H1 (cell line): ENCODE measurements around the gene SMIM33. TPM values are rescaled to one million over a fixed set of nuclear protein-coding genes. Genes with fewer than 3 reads are reported as not detected.

Experiments used
- CTCF ChIA-PET: fragments of 300-600 bp; sonication (Branson Sonifier 250); formaldehyde crosslinking; loops from one replicate; lab custom pipeline; 2021; ENCODE audit not compliant: partially characterized antibody; lab: Charles Lee
- POLR2A ChIA-PET: fragments of 300-600 bp; sonication (Branson Sonifier 250); formaldehyde crosslinking; loops from one replicate; lab custom pipeline; 2021; ENCODE audit warnings: inconsistent platforms; ENCODE audit not compliant: partially characterized antibody; lab: Charles Lee
- DNase-seq, 2 experiments: peaks; one replicate each; pipeline versions ENCODE4 v3.0.0 to v3.0.0-alpha.2; 2010 to 2022; ENCODE audit warnings: low spot score in 2 of 2, low read depth in 1 of 2, mixed read lengths in 1 of 2
- FAIRE-seq: peaks from 2 replicates; lab custom pipeline; 2011; peaks lifted over from hg19 to GRCh38; lab: Jason Lieb, UNC
- H2AFZ ChIP-seq: 2 replicates; pipeline ENCODE4 v1.8.1; 2012; ENCODE audit warnings: low read length, inconsistent platforms
- H2AK5ac ChIP-seq: 2 replicates; pipeline ENCODE4 v1.6.1; 2013; ENCODE audit warnings: low read depth, low read length
- H2BK120ac ChIP-seq: replicated peaks from 2 replicates; pipeline ENCODE3; 2013; ENCODE audit warnings: low read depth, low read length, inconsistent platforms
- H2BK12ac ChIP-seq: 2 replicates; pipeline ENCODE4 v1.6.1; 2013; ENCODE audit warnings: low read depth, low read length
- H2BK15ac ChIP-seq: 2 replicates; pipeline ENCODE4 v1.6.1; 2013; ENCODE audit warnings: low read length
- H2BK20ac ChIP-seq: 2 replicates; pipeline ENCODE4 v1.6.1; 2013; ENCODE audit warnings: low read length
- H2BK5ac ChIP-seq: 2 replicates; pipeline ENCODE4 v1.6.1; 2013; ENCODE audit warnings: low read depth, low read length
- H3K14ac ChIP-seq: 2 replicates; pipeline ENCODE4 v1.6.1; 2013; ENCODE audit warnings: inconsistent platforms; ENCODE audit not compliant: insufficient read length
- H3K18ac ChIP-seq: 2 replicates; pipeline ENCODE4 v1.6.1; 2013; ENCODE audit warnings: low read length; ENCODE audit errors: extremely low read depth
- H3K23ac ChIP-seq: 2 replicates; pipeline ENCODE4 v1.6.1; 2013; ENCODE audit warnings: inconsistent platforms; ENCODE audit not compliant: insufficient read length
- H3K23me2 ChIP-seq: 2 replicates; pipeline ENCODE4 v1.6.1; 2013; ENCODE audit warnings: low read depth, low read length
- H3K27ac ChIP-seq: 2 replicates; pipeline ENCODE4 v1.6.1; 2011; ENCODE audit warnings: low read depth, low read length, inconsistent platforms
- H3K27me3 ChIP-seq, 4 experiments: replicated peaks in 1 of 4; 1 replicate in 1 of 4; 2 replicates in 3 of 4; pipeline versions ENCODE4 v1.6.1 to v1.8.1; 2011 to 2013; ENCODE audit warnings: low read length in 3 of 4, mild to moderate bottlenecking in 3 of 4, inconsistent platforms in 2 of 4, mixed read lengths in 2 of 4, moderate library complexity in 1 of 4; ENCODE audit not compliant: control insufficient read depth in 3 of 4, insufficient read depth in 3 of 4; ENCODE audit errors: extremely low read depth in 1 of 4
- H3K36me3 ChIP-seq, 4 experiments: 2 replicates each; pipeline versions ENCODE4 v1.6.1 to v1.8.1; 2011 to 2013; ENCODE audit warnings: mild to moderate bottlenecking in 4 of 4, low read length in 3 of 4, moderate library complexity in 2 of 4, control low read depth in 1 of 4, inconsistent platforms in 1 of 4; ENCODE audit not compliant: insufficient read depth in 4 of 4, control insufficient read depth in 2 of 4
- H3K4ac ChIP-seq: replicated peaks from 2 replicates; pipeline ENCODE3; 2013; ENCODE audit warnings: low read length, low read depth, mixed read lengths, inconsistent platforms; ENCODE audit not compliant: insufficient read length
- H3K4me1 ChIP-seq, 4 experiments: replicated peaks in 1 of 4; 1 replicate in 1 of 4; 2 replicates in 3 of 4; pipeline versions ENCODE4 v1.6.1 to v1.8.1; 2011 to 2013; ENCODE audit warnings: low read length in 3 of 4, inconsistent platforms in 2 of 4, mixed read lengths in 1 of 4; ENCODE audit not compliant: insufficient read depth in 4 of 4, control insufficient read depth in 3 of 4
- H3K4me2 ChIP-seq, 2 experiments: 2 replicates each; pipeline versions ENCODE4 v1.6.1 to v1.8.1; 2011 to 2013; ENCODE audit warnings: low read depth in 2 of 2, low read length in 2 of 2, control low read depth in 1 of 2, inconsistent platforms in 1 of 2, mild to moderate bottlenecking in 1 of 2; ENCODE audit not compliant: insufficient read depth in 1 of 2
- H3K4me3 ChIP-seq, 4 experiments: fragments of 200-600, 300-600 bp in 1 of 4; sonication (generic), shearing (Covaris generic), sonication (Bioruptor Twin) in 1 of 4; 2 replicates each; pipeline versions ENCODE4 v1.5.1 to v1.8.1; 2011 to 2016; ENCODE audit warnings: low read length in 4 of 4, low read depth in 3 of 4, control low read depth in 2 of 4, inconsistent platforms in 2 of 4, mild to moderate bottlenecking in 2 of 4, mixed read lengths in 1 of 4, moderate library complexity in 1 of 4; ENCODE audit not compliant: insufficient read depth in 2 of 4; ENCODE audit errors: extremely low read depth in 1 of 4
- H3K56ac ChIP-seq: replicated peaks from 2 replicates; pipeline ENCODE3; 2013; ENCODE audit warnings: low read depth, mild to moderate bottlenecking, mixed read lengths, low read length, inconsistent platforms; ENCODE audit not compliant: insufficient read length
- H3K79me1 ChIP-seq: 2 replicates; pipeline ENCODE4 v1.6.1; 2013; ENCODE audit warnings: low read depth, low read length, control low read depth
- H3K79me2 ChIP-seq, 2 experiments: 2 replicates each; pipeline versions ENCODE4 v1.6.1 to v1.8.1; 2012 to 2013; ENCODE audit warnings: low read length in 2 of 2, mild to moderate bottlenecking in 2 of 2, inconsistent platforms in 1 of 2; ENCODE audit not compliant: insufficient read depth in 2 of 2, control insufficient read depth in 1 of 2
- H3K9ac ChIP-seq, 4 experiments: replicated peaks in 1 of 4; 1 replicate in 1 of 4; 2 replicates in 3 of 4; pipeline versions ENCODE4 v1.6.1 to v1.8.1; 2011 to 2013; ENCODE audit warnings: low read depth in 3 of 4, low read length in 3 of 4, control low read depth in 2 of 4, mild to moderate bottlenecking in 2 of 4, moderate library complexity in 2 of 4, inconsistent platforms in 1 of 4; ENCODE audit errors: extremely low read depth in 1 of 4
- H3K9me3 ChIP-seq, 2 experiments: 2 replicates each; pipeline versions ENCODE4 v1.6.1 to v1.8.1; 2012 to 2013; ENCODE audit warnings: mild to moderate bottlenecking in 2 of 2, moderate library complexity in 2 of 2, control low read depth in 1 of 2, inconsistent platforms in 1 of 2, low read depth in 1 of 2, low read length in 1 of 2, mixed read lengths in 1 of 2; ENCODE audit not compliant: insufficient read depth in 2 of 2
- H4K20me1 ChIP-seq, 2 experiments: replicated peaks in 1 of 2; 2 replicates each; pipeline versions ENCODE3 to v1.8.1; 2011 to 2013; ENCODE audit warnings: inconsistent platforms in 2 of 2, low read length in 2 of 2, mild to moderate bottlenecking in 1 of 2; ENCODE audit not compliant: insufficient read depth in 2 of 2, control insufficient read depth in 1 of 2
- H4K5ac ChIP-seq: 2 replicates; pipeline ENCODE4 v1.6.1; 2013; ENCODE audit warnings: low read length, low read depth, mixed read lengths, inconsistent platforms; ENCODE audit not compliant: insufficient read length
- H4K8ac ChIP-seq: 2 replicates; pipeline ENCODE4 v1.8.0; 2013; ENCODE audit warnings: mild to moderate bottlenecking, moderate library complexity, low read length, inconsistent platforms; ENCODE audit not compliant: insufficient read depth; ENCODE audit errors: extremely low read depth
- H4K91ac ChIP-seq: replicated peaks from 2 replicates; pipeline ENCODE3; 2013; ENCODE audit warnings: low read length, mixed read lengths, inconsistent platforms; ENCODE audit not compliant: insufficient read length
- SP2 ChIP-seq: IDR thresholded peaks from 2 replicates; pipeline ENCODE4 v1.6.1; 2012; ENCODE audit warnings: mild to moderate bottlenecking, low read length, inconsistent platforms
- WGBS, 2 experiments: shearing (Covaris generic) in 1 of 2; methylation state at CpG; one replicate each; pipeline versions ENCODE4 v1.1.6 to v1.1.7; 2013 to 2015; ENCODE audit warnings: low lambda C conversion rate in 2 of 2, mixed read lengths in 2 of 2, inconsistent platforms in 1 of 2, low coverage in 1 of 2, missing lambda C conversion rate in 1 of 2; ENCODE audit not compliant: insufficient replicate concordance in 2 of 2, insufficient coverage in 1 of 2, insufficient read length in 1 of 2; ENCODE audit errors: extremely low coverage in 1 of 2, missing lambda C conversion rate in 1 of 2; 5-methylcytosine and 5-hydroxymethylcytosine counted together
- polyA plus RNA-seq, 7 experiments: library from polyadenylated mRNA; depleted of rRNA in 3 of 7; stranded (reverse) in 5 of 7; unstranded in 2 of 7; fragments of >200 nt in 5 of 7; fragments of 200-250 nt in 2 of 7; gene quantifications; 1 replicate in 5 of 7; 2 replicates in 1 of 7; 4 replicates in 1 of 7; pipeline versions ENCODE4 v1.2.1 to v1.2.3, GENCODE V29; 2011 to 2013; ENCODE audit warnings: missing spikeins in 2 of 7, mixed read lengths in 2 of 7
- total RNA-seq: library from RNA; stranded (reverse); fragmentation: NEBNext Ultra II Directional; extraction: Animal tissue kit (Norgen Biotek cat#: 25700); gene quantifications from 2 replicates; pipeline ENCODE4 v1.2.1, GENCODE V29; 2021

The SMIM33 gene
- total and polyA plus RNA-seq, 2 of the 8 experiments (the other 6 are each of a cell fraction or from before 2014, with no cell fraction given) = not detected

GRCh38 chr5:139451878-139452660, 18.7 kb upstream of the SMIM33 start:
- no peak overlapping the region for H3K23ac ChIP-seq
- H2BK120ac ChIP-seq = no peak overlapping the region
- H3K14ac ChIP-seq = peak overlapping the region; percentile 88
- H3K79me2 ChIP-seq = no peaks in the 10 kb centered on the region
- H3K4me2 ChIP-seq = no peak overlapping the region
- ChIA-PET POLR2A (no interaction called here), CTCF (no interaction called here)
- H3K27ac ChIP-seq = no peak overlapping the region
- H3K9me3 ChIP-seq = no peaks in the 10 kb centered on the region
- no peak overlapping the region for H2BK5ac ChIP-seq
- DNase-seq = no peak
- peak overlapping the region; percentile 100 for H3K56ac ChIP-seq
- H2BK12ac ChIP-seq = no peak overlapping the region
- no peak overlapping the region for H4K5ac ChIP-seq
- H2BK15ac ChIP-seq = 0 out of 2 replicates have a peak overlapping the region, but pooled peaks have one; percentile 29
- no peak overlapping the region for H2AFZ ChIP-seq
- H3K79me1 ChIP-seq = no peaks in the 10 kb centered on the region; the same call in none of the 2 replicates
- H2AK5ac ChIP-seq = no peak overlapping the region
- no peak overlapping the region; the same call in 1 of the 2 replicates for H4K8ac ChIP-seq
- peak overlapping the region; percentile 81 for H4K91ac ChIP-seq
- H3K27me3 ChIP-seq = no peaks in the 10 kb centered on the region
- H3K4me1 ChIP-seq = no peaks in the 10 kb centered on the region
- peaks cover 0 to 19% of the 10 kb centered on the region in 2 experiments for H4K20me1 ChIP-seq
- H3K36me3 ChIP-seq = no peaks in the 10 kb centered on the region
- no peak overlapping the region for H3K18ac ChIP-seq
- H3K9ac ChIP-seq = no peak overlapping the region
- H2BK20ac ChIP-seq = no peak overlapping the region; the same call in 1 of the 2 replicates
- H3K4ac ChIP-seq = no peak overlapping the region
- peaks cover 26% of the 10 kb centered on the region; the same call in 1 of the 2 replicates for H3K23me2 ChIP-seq
- TF ChIP-seq SP2 = no peak
- H3K4me3 ChIP-seq = no peak overlapping the region
- WGBS, 2 experiments = 71 to 100% methylated on average over 3 of the region's 3 CpGs
- FAIRE-seq = no peak
